Posterior cingulate gyrus (tissue), 11 donors: ENCODE data around the gene SEL1L.
"Not testable (repeated sequence)": the region's sequence is repeated elsewhere in the genome, so short reads cannot be mapped to it uniquely, and the experiment has no call there.

Experiments
- DNase-seq, 10 donors: peaks; one replicate each; pipeline versions ENCODE4 v3.0.0 to v3.0.0-alpha.2; 2020 to 2021; ENCODE audit warnings: mixed read lengths in 3 of 10
- intact Hi-C: fragments of 100-400 bp; cut with DNase I; formaldehyde crosslinking; loops from one replicate; pipeline ENCODE4 v1.15.1; 2023

The SEL1L gene

GRCh38 chr14:81533212-81533535 lies 479 bp downstream of the SEL1L start:
- intact Hi-C loops: loop anchor here (5.0 kb wide), 1 partner anchor 311 kb away; the partner anchor contains the start of gene GTF2A1
- DNase-seq: no peak

- intact Hi-C loops: no loop called here
- DNase-seq: no peak
These were observed 4.3 kb downstream of the SEL1L start for GRCh38 chr14:81529391-81529790.

GRCh38 chr14:81525129-81525528 lies 8.5 kb downstream of the SEL1L start:
- intact Hi-C loops: no loop called here
- no peak for DNase-seq

GRCh38 chr14:81523616-81524015 lies 10.0 kb downstream of the SEL1L start:
- intact Hi-C loops: no loop called here
- DNase-seq: no peak

- intact Hi-C loops: no loop called here
- DNase-seq: no peak
These were observed 10.6 kb downstream of the SEL1L start for GRCh38 chr14:81523016-81523415.

- intact Hi-C loops: no loop called here
These were observed 12.3 kb downstream of the SEL1L start for GRCh38 chr14:81521356-81521755.

GRCh38 chr14:81519200-81520011 lies 14.2 kb downstream of the SEL1L start:
- intact Hi-C loops: no loop called here
- DNase-seq: no peak

More at GRCh38 chr14:81521356-81521755, 12.3 kb downstream of the SEL1L start:
- DNase-seq: no peak

- no peak for DNase-seq
- intact Hi-C loops: no loop called here
These were observed 15.8 kb downstream of the SEL1L start for GRCh38 chr14:81517798-81518398.

GRCh38 chr14:81516986-81517797 lies 16.5 kb downstream of the SEL1L start:
- no peak for DNase-seq

GRCh38 chr14:81515927-81516326 lies 17.7 kb downstream of the SEL1L start:
- DNase-seq, intact Hi-C loops: not testable (repeated sequence)

More at GRCh38 chr14:81516986-81517797, 16.5 kb downstream of the SEL1L start:
- intact Hi-C loops: no loop called here

GRCh38 chr14:81512826-81513225 lies 20.8 kb downstream of the SEL1L start:
- intact Hi-C loops, DNase-seq: not testable (repeated sequence)

- no peak for DNase-seq
- intact Hi-C loops: no loop called here
These were observed 22.3 kb downstream of the SEL1L start for GRCh38 chr14:81511111-81511904.

GRCh38 chr14:81509838-81510452 lies 23.7 kb downstream of the SEL1L start:
- intact Hi-C loops: no loop called here
- no peak for DNase-seq

- intact Hi-C loops: no loop called here
- no peak for DNase-seq
These were observed 24.3 kb downstream of the SEL1L start for GRCh38 chr14:81509321-81509720.

- no peak for DNase-seq
- intact Hi-C loops: no loop called here
These were observed 27.2 kb downstream of the SEL1L start for GRCh38 chr14:81506487-81506886.

- no peak for DNase-seq
- intact Hi-C loops: no loop called here
These were observed 28.8 kb downstream of the SEL1L start for GRCh38 chr14:81504864-81505263.

- intact Hi-C loops: no loop called here
- DNase-seq: no peak
These were observed 47.9 kb downstream of the SEL1L start for GRCh38 chr14:81485781-81486180.

- no peak for DNase-seq
- intact Hi-C loops: no loop called here
These were observed 48.3 kb downstream of the SEL1L start for GRCh38 chr14:81485372-81485771.

- intact Hi-C loops: no loop called here
- no peak for DNase-seq
These were observed 49.5 kb downstream of the SEL1L start for GRCh38 chr14:81484120-81484519.

- intact Hi-C loops: no loop called here
- DNase-seq: no peak
These were observed 52.9 kb downstream of the SEL1L start for GRCh38 chr14:81480741-81481140.
